ENCODE measurements around the gene SEPTIN3. TPM values are rescaled to one million over a fixed set of nuclear protein-coding genes. Genes with fewer than 3 reads are reported as not detected.
A peak's percentile ranks its signal among the peaks of the same experiment; 100 is the strongest.

The SEPTIN3 gene
- total RNA-seq, 2 experiments from 2014 or later, result 2.2 to 2.8 TPM

DNA sequence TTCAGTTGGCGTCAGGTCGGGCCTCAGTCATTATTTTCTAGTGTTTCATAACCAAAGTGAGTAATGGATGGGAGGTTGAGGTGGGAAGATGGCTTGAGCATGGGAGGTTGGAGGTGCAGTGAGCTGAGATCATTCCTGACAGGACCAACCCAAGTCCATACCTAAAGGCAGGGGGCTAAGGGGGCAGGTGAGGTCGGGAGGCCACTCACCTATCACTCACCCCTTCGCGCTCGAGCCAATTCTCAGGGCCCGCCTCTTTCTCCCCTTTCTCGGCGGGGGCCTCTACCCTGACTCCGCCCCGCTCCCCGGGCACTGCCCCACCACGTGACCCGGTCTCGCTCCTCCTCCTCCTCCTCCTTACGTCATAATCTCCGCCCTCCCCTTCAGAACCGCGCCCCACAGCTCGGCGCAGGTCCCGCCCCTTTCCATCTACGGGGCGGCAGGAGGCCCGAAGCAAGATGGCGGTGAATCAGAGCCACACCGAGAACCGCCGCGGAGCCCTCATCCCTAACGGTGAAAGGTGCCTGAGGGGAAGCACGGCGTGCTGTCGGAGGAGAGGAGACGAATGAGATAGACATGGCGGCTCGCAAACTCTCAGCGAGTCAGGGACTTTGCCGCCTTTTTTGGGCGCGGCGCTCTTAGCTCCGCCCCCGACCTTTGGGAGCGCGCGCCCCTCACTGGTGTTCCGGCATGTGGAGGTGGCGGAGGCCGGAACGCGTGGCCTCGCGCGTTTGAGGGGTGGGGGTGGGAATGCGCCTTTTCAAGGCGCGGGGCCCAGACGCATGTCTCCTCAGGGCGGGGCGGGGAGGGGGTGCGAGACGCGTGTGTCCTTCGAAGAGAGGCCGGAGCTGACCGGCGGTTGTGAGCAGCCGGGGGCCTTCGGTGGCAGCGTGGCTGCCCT lies 29.4 kb downstream of the SEPTIN3 start, which contains the start of gene WBP2NL:
TSS of gene WBP2NL (plus strand) at position 428 of the 901 bp plus-strand sequence. CDS start at position 459, 31 bp downstream.
- POLR2A ChIA-PET, result interaction anchor here (0.5 to 1.3 kb wide), 7 partner anchors 33 to 1600 kb away, joined by 3 to 5 read pairs (median 3); partner anchors contain the start of genes CCDC134 and SMDT1
- Mint-ChIP-seq H3K4me3 (peak within 1 kb of the TSS; percentile 87), H3K36me3 (peaks cover 16% of the 10 kb centered on the region), H3K4me1 (ENCODE audit: low read depth) (peaks cover 18% of the 10 kb centered on the region), H3K27ac (peak within 1 kb of the TSS; percentile 81), H3K27me3 (no peaks in the 10 kb centered on the region), H3K9me3 (peaks cover 16% of the 10 kb centered on the region)
- CTCF ChIA-PET, result no interaction called here
- intact Hi-C loops (cut with micrococcal nuclease), result loop anchor here (2.0 to 5.0 kb wide), 2 partner anchors 22 to 56 kb away; no protein-coding TSS in a partner anchor
- DNase-seq, result peak; percentile 94

DNA sequence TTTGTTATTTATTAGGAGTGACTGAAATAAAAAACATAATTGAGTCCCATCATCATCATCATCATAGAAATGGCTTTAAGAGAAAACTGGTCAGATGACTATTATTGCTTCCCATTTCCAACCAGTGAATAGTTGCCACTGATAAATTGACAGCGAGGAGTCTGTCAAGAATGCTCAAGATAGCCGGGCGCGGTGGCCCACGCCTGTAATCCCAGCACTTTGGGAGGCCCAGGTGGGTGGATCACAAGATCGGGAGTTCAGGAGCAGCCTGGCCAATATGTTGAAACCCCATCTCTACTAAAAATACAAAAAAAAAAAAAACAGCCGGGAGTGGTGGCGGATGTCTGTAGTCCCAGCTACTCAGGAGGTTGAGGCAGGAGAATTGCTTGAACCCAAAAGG lies 31.2 kb downstream of the SEPTIN3 start:
- Mint-ChIP-seq H3K4me3 (no peak overlapping the region), H3K27me3 (no peaks in the 10 kb centered on the region), H3K9me3 (peaks cover 17% of the 10 kb centered on the region), H3K4me1 (ENCODE audit: low read depth) (peaks cover 19% of the 10 kb centered on the region), H3K36me3 (peaks cover 16% of the 10 kb centered on the region), H3K27ac (no peak overlapping the region)
- POLR2A ChIA-PET, result no interaction called here
- DNase-seq, result no peak
- intact Hi-C loops (cut with micrococcal nuclease), result no loop called here
- CTCF ChIA-PET, result no interaction called here

DNA sequence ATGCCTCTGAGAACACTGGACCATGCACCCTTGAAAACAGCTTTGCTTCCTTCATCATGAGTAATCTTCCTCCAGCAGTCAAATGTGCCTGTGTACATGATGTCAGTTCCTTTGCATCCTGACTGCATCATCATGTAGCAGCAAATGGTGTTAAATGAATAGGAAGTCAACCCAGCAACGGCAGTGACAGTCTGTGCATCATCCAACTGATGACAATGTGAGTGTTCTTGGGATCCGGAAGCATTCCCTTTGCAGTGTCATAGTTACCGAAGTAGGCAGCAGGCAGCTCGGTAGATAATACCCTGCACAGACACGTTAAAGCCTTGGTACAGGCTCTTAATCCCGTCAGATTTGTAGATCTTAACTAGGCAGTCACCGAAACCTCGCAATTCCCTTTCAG lies 31.9 kb downstream of the SEPTIN3 start:
- intact Hi-C loops (cut with micrococcal nuclease), result no loop called here

DNA sequence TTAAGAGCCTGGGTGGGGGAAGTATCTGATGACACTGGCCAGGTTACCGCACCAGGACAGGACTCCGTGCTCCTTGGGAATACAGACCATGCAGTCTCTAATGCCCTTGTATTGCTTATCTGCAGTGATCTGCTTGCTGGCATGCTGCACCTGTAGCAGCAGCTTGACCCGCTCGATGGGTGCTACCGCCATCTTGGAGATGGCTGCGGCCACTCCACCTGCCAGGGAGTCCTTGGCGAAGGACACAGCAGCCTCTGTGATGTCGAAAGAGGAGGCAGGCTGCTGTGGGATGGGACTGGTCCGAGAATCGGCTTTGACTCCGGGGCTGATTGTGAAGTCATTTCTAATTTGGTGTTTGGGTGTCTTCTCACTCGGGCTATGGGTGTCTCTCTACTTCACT lies 32.5 kb downstream of the SEPTIN3 start:
- POLR2A ChIA-PET, result no interaction called here
- Mint-ChIP-seq H3K36me3 (peaks cover 16% of the 10 kb centered on the region), H3K4me1 (ENCODE audit: low read depth) (peaks cover 23% of the 10 kb centered on the region), H3K27me3 (no peaks in the 10 kb centered on the region), H3K27ac (no peak overlapping the region), H3K9me3 (peaks cover 21% of the 10 kb centered on the region), H3K4me3 (no peak overlapping the region)
- no peak for DNase-seq
- intact Hi-C loops (cut with micrococcal nuclease), result no loop called here
- CTCF ChIA-PET, result no interaction called here

More for the DNA sequence above, 31.9 kb downstream of the SEPTIN3 start:
- H3K4me3 Mint-ChIP-seq, result no peak overlapping the region
- no peak for DNase-seq
- H3K27me3 Mint-ChIP-seq, result no peaks in the 10 kb centered on the region
- POLR2A ChIA-PET, result no interaction called here
- CTCF ChIA-PET, result no interaction called here
- H3K36me3 Mint-ChIP-seq, result peaks cover 16% of the 10 kb centered on the region
- peaks cover 21% of the 10 kb centered on the region for H3K9me3 Mint-ChIP-seq
- H3K4me1 Mint-ChIP-seq (ENCODE audit: low read depth), result peaks cover 23% of the 10 kb centered on the region
- no peak overlapping the region for H3K27ac Mint-ChIP-seq

DNA sequence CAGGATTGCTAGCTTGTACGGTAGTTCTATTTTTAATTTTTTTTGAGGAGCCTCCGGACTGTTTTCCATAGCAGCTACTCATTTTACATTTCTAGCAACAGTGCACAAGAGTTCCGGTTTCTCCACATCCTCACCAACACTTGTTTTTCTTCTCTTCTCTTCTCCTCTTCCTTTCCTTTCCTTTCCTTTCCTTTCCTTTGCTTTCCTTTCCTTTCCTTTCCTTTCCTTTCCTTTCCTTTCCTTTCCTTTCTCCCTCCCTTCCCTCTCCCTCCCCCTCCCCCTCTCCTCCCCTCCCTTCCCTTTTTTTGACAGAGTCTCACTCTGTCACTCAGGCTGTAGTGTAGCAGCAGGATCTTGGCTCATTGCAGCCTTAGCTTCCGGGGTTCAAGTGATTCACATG lies 38.7 kb downstream of the SEPTIN3 start:
- ChIA-PET POLR2A (no interaction called here), CTCF (interaction anchor here (0.9 kb wide), 1 partner anchor 24 kb away, joined by 4 read pairs; no protein-coding TSS in a partner anchor)
- peaks cover 2% of the 10 kb centered on the region for H3K27me3 Mint-ChIP-seq
- H3K27ac Mint-ChIP-seq, result no peak overlapping the region
- no peak for DNase-seq
- H3K4me3 Mint-ChIP-seq, result no peak overlapping the region
- H3K36me3 Mint-ChIP-seq, result peaks cover 4% of the 10 kb centered on the region
- H3K4me1 Mint-ChIP-seq (ENCODE audit: low read depth), result peaks cover 5% of the 10 kb centered on the region
- intact Hi-C loops (cut with micrococcal nuclease), result no loop called here
- H3K9me3 Mint-ChIP-seq, result peaks cover 27% of the 10 kb centered on the region

DNA sequence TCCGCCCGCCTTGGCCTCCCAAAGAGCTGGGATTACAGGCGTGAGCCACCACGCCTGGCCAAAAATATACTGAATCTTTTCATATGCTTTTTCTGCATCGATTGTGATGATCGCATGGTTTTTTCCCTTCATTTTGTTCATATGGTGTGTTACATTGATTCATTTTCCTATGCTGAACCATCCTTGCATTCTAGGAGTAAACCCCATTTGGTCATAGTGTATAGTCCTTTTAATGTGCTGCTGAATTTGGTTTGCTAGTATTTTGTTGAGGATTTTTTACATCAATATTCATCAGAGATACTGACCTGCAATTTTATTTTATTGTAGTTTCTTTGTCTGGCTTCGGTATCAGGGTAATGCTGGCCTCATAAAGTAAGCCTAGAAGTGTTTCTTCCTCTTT lies 41.5 kb downstream of the SEPTIN3 start:
- H3K27me3 Mint-ChIP-seq, result peaks cover 5% of the 10 kb centered on the region
- ChIA-PET POLR2A (no interaction called here), CTCF (no interaction called here)
- DNase-seq, result no peak
- H3K9me3 Mint-ChIP-seq, result peaks cover 22% of the 10 kb centered on the region
- no peak overlapping the region for H3K4me3 Mint-ChIP-seq
- H3K27ac Mint-ChIP-seq, result no peak overlapping the region
- H3K36me3 Mint-ChIP-seq, result peaks cover 4% of the 10 kb centered on the region
- H3K4me1 Mint-ChIP-seq (ENCODE audit: low read depth), result peaks cover under 1% of the 10 kb centered on the region
- intact Hi-C loops (cut with micrococcal nuclease), result no loop called here

DNA sequence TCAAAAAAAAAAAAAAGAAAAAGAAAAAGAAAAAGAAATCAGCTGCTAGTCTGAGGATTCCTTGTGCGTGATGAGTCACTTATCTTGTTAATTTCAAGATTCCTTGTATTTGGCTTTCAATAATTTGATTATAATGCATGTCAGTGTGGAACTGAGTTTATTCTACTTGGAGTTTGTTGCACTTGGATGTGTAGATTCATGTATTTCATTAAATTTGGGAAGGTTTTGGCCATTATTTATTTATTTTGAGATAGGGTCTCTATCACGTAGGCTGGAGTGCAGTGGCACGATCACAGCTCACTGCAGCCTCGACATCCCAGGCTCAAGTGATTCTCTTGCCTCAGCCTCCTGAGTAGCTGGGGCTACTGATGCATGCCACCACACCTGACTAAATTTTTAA lies 44.1 kb downstream of the SEPTIN3 start:
- ChIA-PET POLR2A (no interaction called here), CTCF (no interaction called here)
- H3K27ac Mint-ChIP-seq, result no peak overlapping the region
- H3K4me1 Mint-ChIP-seq (ENCODE audit: low read depth), result no peaks in the 10 kb centered on the region
- peaks cover 4% of the 10 kb centered on the region for H3K36me3 Mint-ChIP-seq
- DNase-seq, result no peak
- peaks cover 22% of the 10 kb centered on the region for H3K9me3 Mint-ChIP-seq
- intact Hi-C loops (cut with micrococcal nuclease), result no loop called here
- peaks cover 9% of the 10 kb centered on the region for H3K27me3 Mint-ChIP-seq
- no peak overlapping the region for H3K4me3 Mint-ChIP-seq

DNA sequence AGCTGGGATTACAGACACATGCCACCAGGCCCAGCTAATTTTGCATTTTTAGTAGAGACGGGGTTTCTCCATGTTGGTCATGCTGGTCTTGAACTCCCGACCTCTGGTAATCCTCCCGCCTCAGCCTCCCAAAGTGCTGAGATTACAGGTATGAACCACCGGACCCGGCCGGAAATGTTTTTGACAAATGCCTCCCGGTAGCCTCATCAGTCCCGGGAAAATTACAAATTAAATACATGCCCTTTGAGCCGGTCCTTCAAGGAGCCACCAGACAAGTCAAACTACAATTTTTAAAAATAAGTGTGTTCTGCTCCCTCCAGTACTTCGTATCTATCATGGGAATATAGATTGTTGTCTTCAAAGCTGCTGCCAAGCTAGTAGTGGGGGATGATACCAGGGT lies 46.9 kb downstream of the SEPTIN3 start:
- intact Hi-C loops (cut with micrococcal nuclease), result no loop called here
- no peaks in the 10 kb centered on the region for H3K4me1 Mint-ChIP-seq (ENCODE audit: low read depth)
- H3K27me3 Mint-ChIP-seq, result peaks cover 6% of the 10 kb centered on the region
- H3K4me3 Mint-ChIP-seq, result no peak overlapping the region
- DNase-seq, result no peak
- no peaks in the 10 kb centered on the region for H3K36me3 Mint-ChIP-seq
- H3K9me3 Mint-ChIP-seq, result peaks cover 7% of the 10 kb centered on the region
- ChIA-PET POLR2A (interaction anchor here (1.0 kb wide), 1 partner anchor 75 kb away, joined by 3 read pairs; no protein-coding TSS in a partner anchor), CTCF (interaction anchor here (1.1 kb wide), 1 partner anchor 13 kb away, joined by 3 read pairs; no protein-coding TSS in a partner anchor)
- no peak overlapping the region for H3K27ac Mint-ChIP-seq

DNA sequence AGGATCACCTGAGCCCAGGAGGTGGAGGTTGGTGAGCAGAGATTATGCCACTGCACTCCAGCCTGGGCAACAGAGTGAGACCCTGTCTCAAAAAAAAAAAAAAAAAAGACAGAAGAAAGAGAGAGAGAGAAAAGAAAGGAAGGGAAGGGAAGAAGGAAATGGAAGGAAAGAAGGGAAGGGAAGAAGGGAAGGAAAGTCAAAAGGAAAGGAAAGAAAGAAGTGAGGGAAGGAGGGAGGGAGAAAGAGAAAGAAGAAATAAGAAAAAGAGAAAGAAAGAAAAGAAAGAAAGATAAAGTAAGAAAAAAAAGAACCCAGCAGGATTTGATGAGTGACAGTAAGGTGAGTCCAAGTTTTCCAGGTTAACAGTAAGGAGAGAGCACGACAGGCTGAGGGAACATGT lies 49.0 kb downstream of the SEPTIN3 start:
- intact Hi-C loops (cut with micrococcal nuclease), result no loop called here
- ChIA-PET POLR2A (no interaction called here), CTCF (no interaction called here)
- H3K4me1 Mint-ChIP-seq (ENCODE audit: low read depth), result peaks cover 8% of the 10 kb centered on the region
- H3K27me3 Mint-ChIP-seq, result peaks cover 6% of the 10 kb centered on the region
- no peaks in the 10 kb centered on the region for H3K9me3 Mint-ChIP-seq
- no peak for DNase-seq
- no peak overlapping the region for H3K4me3 Mint-ChIP-seq
- H3K36me3 Mint-ChIP-seq, result no peaks in the 10 kb centered on the region
- no peak overlapping the region for H3K27ac Mint-ChIP-seq

Other genes starting within 250 kb of the SEPTIN3 start
- gene CCDC134, start 168.8 kb upstream of the SEPTIN3 start, total RNA-seq, result 10 to 100 TPM; 16.1 to 17.6 TPM
- 100 to 1,000 TPM; 131 to 137 TPM for gene SREBF2, start 136.3 kb upstream of the SEPTIN3 start, total RNA-seq
- 1 to 10 TPM in 1 of 2 experiments, under 1 TPM in 1; 0.97 to 1.1 TPM for gene SHISA8, start 54.4 kb upstream of the SEPTIN3 start, total RNA-seq
- 1 to 10 TPM; 3.2 to 5.0 TPM for gene TNFRSF13C, start 42.6 kb upstream of the SEPTIN3 start, total RNA-seq
- gene CENPM, start 22.3 kb upstream of the SEPTIN3 start, total RNA-seq, result 100 to 1,000 TPM in 1 of 2 experiments, 10 to 100 TPM in 1; 99.9 to 106 TPM
- 1 to 10 TPM in 1 of 2 experiments, under 1 TPM in 1; 0.82 to 1.5 TPM for gene WBP2NL, start 29.3 kb downstream of the SEPTIN3 start, total RNA-seq
- gene NAGA, start 101.4 kb downstream of the SEPTIN3 start, total RNA-seq, result 10 to 100 TPM; 28.9 to 30.5 TPM
- 1 to 10 TPM; 2.7 to 2.8 TPM for gene PHETA2, start 104.8 kb downstream of the SEPTIN3 start, total RNA-seq
- 10 to 100 TPM; 59.5 to 59.9 TPM for gene SMDT1, start 110.3 kb downstream of the SEPTIN3 start, total RNA-seq
- 100 to 1,000 TPM; 124 to 129 TPM for gene NDUFA6, start 121.3 kb downstream of the SEPTIN3 start, total RNA-seq
- 1 to 10 TPM; 1.5 to 1.9 TPM for gene CYP2D6, start 161.4 kb downstream of the SEPTIN3 start, total RNA-seq